OCI-LY3 (cell line): Measurements from ENCODE around the gene PHPT1.

Source experiments
- H2AFZ ChIP-seq: fragments of 200-600, 300-600 bp; shearing (Covaris generic); 2 replicates; pipeline ENCODE4 v1.6.0; 2014; ENCODE audit warnings: antibody characterized with exemption, low read depth, low read length
- H3K27ac ChIP-seq: fragments of 200-600, 300-600 bp; sonication (generic); 2 replicates; pipeline ENCODE4 v1.5.1; 2014; ENCODE audit warnings: mild to moderate bottlenecking, low read length, moderate library complexity, mixed read lengths
- H3K27me3 ChIP-seq: fragments of 200-600, 300-600 bp; sonication (generic); 2 replicates; pipeline ENCODE4 v1.6.1; 2014; ENCODE audit warnings: low read depth, low read length, mixed read lengths
- H3K36me3 ChIP-seq: fragments of 200-600, 300-600 bp; sonication (generic); replicated peaks from 2 replicates; pipeline ENCODE3; 2014; ENCODE audit warnings: low read depth, low read length, mixed read lengths
- H3K4me1 ChIP-seq: fragments of 300-600, 200-600 bp; sonication (generic); 2 replicates; pipeline ENCODE4 v1.6.1; 2014; ENCODE audit warnings: low read length, mixed read lengths
- H3K4me2 ChIP-seq: fragments of 200-600, 300-600 bp; sonication (generic); 2 replicates; pipeline ENCODE4 v1.6.1; 2014; ENCODE audit warnings: low read length, mixed read lengths
- H3K4me3 ChIP-seq: fragments of 300-600, 200-600 bp; sonication (generic); 2 replicates; pipeline ENCODE4 v1.5.1; 2014; ENCODE audit warnings: antibody characterized with exemption, mild to moderate bottlenecking, low read length, moderate library complexity
- H3K79me2 ChIP-seq: fragments of 300-600, 200-600 bp; shearing (Covaris generic); 2 replicates; pipeline ENCODE4 v1.6.1; 2014; ENCODE audit warnings: mild to moderate bottlenecking, low read length, mixed read lengths
- H3K9ac ChIP-seq: fragments of 300-600, 200-600 bp; shearing (Covaris generic); 2 replicates; pipeline ENCODE4 v1.6.0; 2014; ENCODE audit warnings: mild to moderate bottlenecking, low read length, moderate library complexity
- H3K9me3 ChIP-seq: fragments of 200-600, 300-600 bp; shearing (Covaris generic); 2 replicates; pipeline ENCODE4 v1.6.1; 2014; ENCODE audit warnings: low read length, mixed read lengths; ENCODE audit not compliant: insufficient read depth
- H4K20me1 ChIP-seq: fragments of 200-600, 300-600 bp; sonication (generic); 2 replicates; pipeline ENCODE4 v1.6.1; 2016; ENCODE audit warnings: low read length, mixed read lengths; ENCODE audit not compliant: insufficient read depth
- CTCF ChIP-seq: fragments of 200-600, 300-600 bp; sonication (generic); IDR thresholded peaks from 2 replicates; pipeline ENCODE4 v1.5.1; 2014; ENCODE audit warnings: antibody characterized with exemption, low read length, low read depth
- EZH2phosphoT487 ChIP-seq: fragments of 200-600 bp; shearing (Covaris generic); IDR thresholded peaks from 2 replicates; pipeline ENCODE4 v1.6.1; 2018; ENCODE audit warnings: antibody characterized with exemption, mixed run types, low read depth

The PHPT1 gene

GRCh38 chr9:136803551-136804508, 45.4 kb upstream of the PHPT1 start:
- H3K4me2 ChIP-seq: no peak overlapping the region
- peaks cover 20% of the 10 kb centered on the region for H3K79me2 ChIP-seq
- peaks cover 15% of the 10 kb centered on the region for H4K20me1 ChIP-seq
- no peaks in the 10 kb centered on the region for H3K9me3 ChIP-seq
- no peak overlapping the region for H2AFZ ChIP-seq
- peaks cover 20% of the 10 kb centered on the region for H3K27me3 ChIP-seq
- peaks cover 11% of the 10 kb centered on the region for H3K36me3 ChIP-seq
- H3K9ac ChIP-seq: no peak overlapping the region
- TF ChIP-seq EZH2phosphoT487 (no peak), CTCF (no peak)
- no peak overlapping the region for H3K4me3 ChIP-seq
- H3K27ac ChIP-seq: no peak overlapping the region
- peaks cover 27% of the 10 kb centered on the region for H3K4me1 ChIP-seq

GRCh38 chr9:136804509-136805206, 44.6 kb upstream of the PHPT1 start:
- Histone ChIP-seq H3K36me3 (peaks cover 12% of the 10 kb centered on the region), H3K79me2 (peaks cover 29% of the 10 kb centered on the region), H2AFZ (no peak overlapping the region), H3K4me3 (no peak overlapping the region), H3K27me3 (peaks cover 13% of the 10 kb centered on the region), H3K4me1 (peaks cover 31% of the 10 kb centered on the region), H3K9ac (no peak overlapping the region), H3K27ac (no peak overlapping the region), H3K4me2 (no peak overlapping the region), H3K9me3 (no peaks in the 10 kb centered on the region), H4K20me1 (peaks cover 21% of the 10 kb centered on the region)
- TF ChIP-seq CTCF (no peak), EZH2phosphoT487 (no peak)

DNA sequence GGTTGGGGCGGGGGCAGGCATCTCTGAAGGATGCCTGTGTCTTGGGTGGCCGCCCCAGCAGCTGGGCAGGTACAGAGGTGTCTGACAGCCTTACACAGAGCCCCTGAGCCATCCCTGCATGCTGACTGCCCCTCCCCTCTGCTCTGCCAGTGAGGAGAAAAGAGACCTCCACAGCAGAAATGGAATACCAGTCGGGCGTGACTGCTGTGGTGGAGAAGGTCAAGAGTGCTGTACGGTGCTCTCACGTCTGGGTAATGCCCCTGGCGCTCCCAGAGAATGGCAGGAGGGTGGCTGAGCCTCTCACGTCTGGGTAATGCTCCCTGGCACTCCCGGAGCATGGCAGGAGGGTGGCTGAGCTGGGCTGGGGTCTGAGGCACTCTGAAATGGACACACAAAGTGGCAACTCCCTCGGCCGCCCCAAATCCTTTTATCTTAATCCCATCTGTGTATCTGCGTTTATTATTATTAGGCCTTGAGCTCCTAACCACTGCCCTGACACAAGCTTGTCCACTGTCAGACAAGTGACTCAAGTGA, 43.9 kb upstream of the PHPT1 start:
- Histone ChIP-seq H3K9ac (no peak overlapping the region), H3K4me2 (no peak overlapping the region), H3K79me2 (peaks cover 35% of the 10 kb centered on the region), H3K9me3 (no peaks in the 10 kb centered on the region), H3K36me3 (peaks cover 18% of the 10 kb centered on the region), H4K20me1 (peaks cover 26% of the 10 kb centered on the region), H3K27ac (no peak overlapping the region), H2AFZ (no peak overlapping the region), H3K27me3 (peaks cover 13% of the 10 kb centered on the region), H3K4me3 (no peak overlapping the region), H3K4me1 (peaks cover 29% of the 10 kb centered on the region)
- TF ChIP-seq EZH2phosphoT487 (no peak), CTCF (no peak)

DNA sequence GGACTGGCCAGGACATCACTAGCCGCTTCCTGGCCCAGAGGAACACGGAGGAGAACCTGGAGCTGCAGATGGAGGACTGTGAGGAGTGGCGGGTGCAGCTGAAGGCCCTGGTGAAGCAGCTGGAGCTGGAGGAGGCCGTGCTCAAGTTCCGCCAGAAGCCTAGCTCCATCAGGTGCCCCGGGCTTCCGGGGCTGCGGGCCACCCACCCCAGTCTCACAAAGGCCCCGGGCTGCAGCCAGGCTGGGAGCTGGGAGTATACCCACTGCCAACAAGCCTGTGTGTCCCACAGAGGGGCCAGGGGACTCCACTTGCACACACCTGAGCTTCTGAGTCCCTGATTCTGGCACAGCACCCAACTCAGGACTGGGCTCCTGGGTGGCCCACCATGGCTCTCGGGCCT, 43.1 kb upstream of the PHPT1 start:
- no peak for TF ChIP-seq CTCF
- no peak for TF ChIP-seq EZH2phosphoT487
- peaks cover 7% of the 10 kb centered on the region; the same call in 1 of the 2 replicates for H3K27me3 ChIP-seq
- H3K36me3 ChIP-seq: peaks cover 22% of the 10 kb centered on the region
- peaks cover 43% of the 10 kb centered on the region for H3K79me2 ChIP-seq
- peaks cover 22% of the 10 kb centered on the region for H3K4me1 ChIP-seq
- peak overlapping the region; percentile 98; the same call in 1 of the 2 replicates for H3K4me2 ChIP-seq
- H3K9ac ChIP-seq: no peak overlapping the region
- H3K4me3 ChIP-seq: no peak overlapping the region
- no peaks in the 10 kb centered on the region for H3K9me3 ChIP-seq
- H4K20me1 ChIP-seq: peaks cover 20% of the 10 kb centered on the region
- H3K27ac ChIP-seq: no peak overlapping the region
- no peak overlapping the region for H2AFZ ChIP-seq
